HUES6 (cell line): ENCODE data around the gene RNU6-9.
A peak's percentile ranks its signal among the peaks of the same experiment; 100 is the strongest.

ENCODE experiments used
- H3K27ac ChIP-seq: 2 replicates; pipeline ENCODE4 v1.7.0; 2013; ENCODE audit warnings: low read depth, mild to moderate bottlenecking, low read length, inconsistent platforms
- H3K27me3 ChIP-seq: 2 replicates; pipeline ENCODE4 v1.6.1; 2013; ENCODE audit warnings: low read length; ENCODE audit not compliant: control insufficient read depth, insufficient read depth
- H3K36me3 ChIP-seq: 2 replicates; pipeline ENCODE4 v1.6.1; 2013; ENCODE audit warnings: low read length; ENCODE audit not compliant: control insufficient read depth, insufficient read depth
- H3K4me1 ChIP-seq: 2 replicates; pipeline ENCODE4 v1.6.1; 2013; ENCODE audit warnings: low read length; ENCODE audit not compliant: control insufficient read depth, insufficient read depth
- H3K4me3 ChIP-seq: 2 replicates; pipeline ENCODE4 v1.5.1; 2013; ENCODE audit warnings: low read depth, low read length
- H3K9ac ChIP-seq: one replicate; pipeline ENCODE4 v1.6.1; 2013; ENCODE audit warnings: mild to moderate bottlenecking, low read length
- H3K9me3 ChIP-seq: 2 replicates; pipeline ENCODE4 v1.6.1; 2013; ENCODE audit warnings: low read depth, low read length; ENCODE audit not compliant: control insufficient read depth, insufficient read depth

Gene RNU6-9

GRCh38 chr19:912181-913079 is 19.1 kb downstream of the RNU6-9 start:
- H3K27ac ChIP-seq: no peak overlapping the region; the same call in 1 of the 2 replicates

GRCh38 chr19:913080-913748 is 19.9 kb downstream of the RNU6-9 start, which contains the start of gene R3HDM4:
Gene R3HDM4, minus strand, starts transcription at chr19:913219. Its CDS starts 62 bp downstream, at chr19:913157.
- no peaks in the 10 kb centered on the region for H3K36me3 ChIP-seq
- no peak within 1 kb of the TSS; the same call in 1 of the 2 replicates for H3K27ac ChIP-seq
- peak within 1 kb of the TSS; percentile 79 for H3K4me3 ChIP-seq
- H3K27me3 ChIP-seq: peaks cover 27% of the 10 kb centered on the region
- peak within 1 kb of the TSS; percentile 42 for H3K9ac ChIP-seq
- H3K9me3 ChIP-seq: no peaks in the 10 kb centered on the region
- H3K4me1 ChIP-seq: peaks cover 14% of the 10 kb centered on the region

More at GRCh38 chr19:912181-913079, 19.1 kb downstream of the RNU6-9 start:
- Histone ChIP-seq H3K27me3 (peaks cover 19% of the 10 kb centered on the region), H3K4me1 (peaks cover 10% of the 10 kb centered on the region), H3K9ac (peak overlapping the region; percentile 42), H3K36me3 (no peaks in the 10 kb centered on the region), H3K4me3 (peak overlapping the region; percentile 79), H3K9me3 (no peaks in the 10 kb centered on the region)

- Histone ChIP-seq H3K36me3 (no peaks in the 10 kb centered on the region), H3K9me3 (no peaks in the 10 kb centered on the region), H3K4me3 (peak overlapping the region; percentile 69), H3K27me3 (peaks cover 60% of the 10 kb centered on the region), H3K9ac (peak overlapping the region; percentile 31), H3K4me1 (peaks cover 14% of the 10 kb centered on the region), H3K27ac (no peak overlapping the region)
Observed at GRCh38 chr19:916645-917322, 23.5 kb downstream of the RNU6-9 start.

- H3K36me3 ChIP-seq: no peaks in the 10 kb centered on the region
- peaks cover 14% of the 10 kb centered on the region for H3K4me1 ChIP-seq
- H3K9ac ChIP-seq: peak within 1 kb of the TSS; percentile 31
- peak within 1 kb of the TSS; percentile 69 for H3K4me3 ChIP-seq
- no peak within 1 kb of the TSS for H3K27ac ChIP-seq
- peaks cover 60% of the 10 kb centered on the region for H3K27me3 ChIP-seq
- no peaks in the 10 kb centered on the region for H3K9me3 ChIP-seq
Observed at GRCh38 chr19:917323-918151, 24.3 kb downstream of the RNU6-9 start, which contains the start of gene KISS1R. Gene KISS1R, plus strand, starts transcription at chr19:917333. Its CDS starts 170 bp downstream, at chr19:917503.

- peak overlapping the region; percentile 69 for H3K4me3 ChIP-seq
- H3K9me3 ChIP-seq: no peaks in the 10 kb centered on the region
- H3K27me3 ChIP-seq: peaks cover 60% of the 10 kb centered on the region
- H3K4me1 ChIP-seq: peaks cover 14% of the 10 kb centered on the region
- no peaks in the 10 kb centered on the region for H3K36me3 ChIP-seq
- no peak overlapping the region for H3K9ac ChIP-seq
- H3K27ac ChIP-seq: no peak overlapping the region
Observed at GRCh38 chr19:918152-918437, 24.8 kb downstream of the RNU6-9 start.

- no peaks in the 10 kb centered on the region for H3K9me3 ChIP-seq
- peak overlapping the region; percentile 69 for H3K4me3 ChIP-seq
- H3K9ac ChIP-seq: no peak overlapping the region
- H3K4me1 ChIP-seq: peaks cover 11% of the 10 kb centered on the region
- H3K27me3 ChIP-seq: peaks cover 60% of the 10 kb centered on the region
- H3K36me3 ChIP-seq: no peaks in the 10 kb centered on the region
- no peak overlapping the region for H3K27ac ChIP-seq
Observed at GRCh38 chr19:918481-919198, 25.4 kb downstream of the RNU6-9 start.

- Histone ChIP-seq H3K9me3 (no peaks in the 10 kb centered on the region), H3K27ac (no peak overlapping the region), H3K9ac (no peak overlapping the region), H3K36me3 (no peaks in the 10 kb centered on the region), H3K27me3 (peaks cover 58% of the 10 kb centered on the region), H3K4me1 (peaks cover 11% of the 10 kb centered on the region), H3K4me3 (peak overlapping the region; percentile 63)
Observed at GRCh38 chr19:919199-920050, 26.1 kb downstream of the RNU6-9 start.

- H3K4me3 ChIP-seq: peak overlapping the region; percentile 63
- no peaks in the 10 kb centered on the region for H3K36me3 ChIP-seq
- H3K9me3 ChIP-seq: no peaks in the 10 kb centered on the region
- H3K27ac ChIP-seq: no peak overlapping the region
- no peak overlapping the region for H3K9ac ChIP-seq
- H3K4me1 ChIP-seq: peaks cover 11% of the 10 kb centered on the region
- H3K27me3 ChIP-seq: peaks cover 54% of the 10 kb centered on the region
Observed at GRCh38 chr19:920051-920864, 27.0 kb downstream of the RNU6-9 start.

- H3K27me3 ChIP-seq: peaks cover 20% of the 10 kb centered on the region
- H3K36me3 ChIP-seq: peaks cover 10% of the 10 kb centered on the region
- H3K9me3 ChIP-seq: no peaks in the 10 kb centered on the region
- peak overlapping the region; percentile 96 for H3K9ac ChIP-seq
- peak overlapping the region; percentile 98; the same call in 1 of the 2 replicates for H3K27ac ChIP-seq
- peak overlapping the region; percentile 65 for H3K4me3 ChIP-seq
- H3K4me1 ChIP-seq: peaks cover 12% of the 10 kb centered on the region
Observed at GRCh38 chr19:924553-925086, 31.3 kb downstream of the RNU6-9 start.
